T-helper 2 cell treated with Interferon-gamma antibody and Interleukin-4, amounts not matched to agents 5 μg/mL and 100 μg/mL, for 36 hours (primary cell): ENCODE data around the gene DAPP1.

Source experiments
- DNase-seq: peaks from one replicate; pipeline ENCODE4 v3.0.0; 2021; ENCODE audit warnings: low spot score
- H3K27ac Mint-ChIP-seq: one replicate; pipeline ENCODE4 v1.8.0; 2021; ENCODE audit warnings: mild to moderate bottlenecking, mixed read lengths
- H3K27me3 Mint-ChIP-seq: one replicate; pipeline ENCODE4 v1.8.0; 2021; ENCODE audit warnings: low read depth, mixed read lengths
- H3K36me3 Mint-ChIP-seq: one replicate; pipeline ENCODE4 v1.8.0; 2021; ENCODE audit warnings: low read depth, mixed read lengths
- H3K4me1 Mint-ChIP-seq: one replicate; pipeline ENCODE4 v1.8.0; 2021; ENCODE audit warnings: low read depth, mixed read lengths
- H3K4me3 Mint-ChIP-seq: one replicate; pipeline ENCODE4 v1.8.0; 2022; ENCODE audit warnings: mild to moderate bottlenecking, moderate library complexity, mixed read lengths
- H3K9me3 Mint-ChIP-seq: one replicate; pipeline ENCODE4 v1.8.0; 2021; ENCODE audit warnings: mixed read lengths

The DAPP1 gene

GRCh38 chr4:99878604-99879003 lies 62.0 kb downstream of the DAPP1 start:
- Mint-ChIP-seq H3K4me3 (no peak overlapping the region), H3K36me3 (peaks cover 32% of the 10 kb centered on the region), H3K4me1 (no peaks in the 10 kb centered on the region), H3K27me3 (no peaks in the 10 kb centered on the region), H3K27ac (no peak overlapping the region), H3K9me3 (no peaks in the 10 kb centered on the region)
- no peak for DNase-seq

- H3K4me1 Mint-ChIP-seq = no peaks in the 10 kb centered on the region
These were observed 62.8 kb downstream of the DAPP1 start for GRCh38 chr4:99879458-99879857.

GRCh38 chr4:99885063-99885664 lies 68.5 kb downstream of the DAPP1 start:
- Mint-ChIP-seq H3K36me3 (peaks cover 17% of the 10 kb centered on the region), H3K4me1 (peaks cover 4% of the 10 kb centered on the region), H3K9me3 (no peaks in the 10 kb centered on the region), H3K27ac (no peak overlapping the region), H3K27me3 (no peaks in the 10 kb centered on the region), H3K4me3 (no peak overlapping the region)
- DNase-seq = no peak

More at GRCh38 chr4:99879458-99879857, 62.8 kb downstream of the DAPP1 start:
- DNase-seq = no peak
- Mint-ChIP-seq H3K4me3 (no peak overlapping the region), H3K27ac (no peak overlapping the region), H3K36me3 (peaks cover 28% of the 10 kb centered on the region), H3K9me3 (no peaks in the 10 kb centered on the region), H3K27me3 (no peaks in the 10 kb centered on the region)

GRCh38 chr4:99885687-99886086 lies 69.1 kb downstream of the DAPP1 start:
- H3K9me3 Mint-ChIP-seq = no peaks in the 10 kb centered on the region

GRCh38 chr4:99886146-99886545 lies 69.5 kb downstream of the DAPP1 start:
- no peak overlapping the region for H3K27ac Mint-ChIP-seq
- no peak overlapping the region for H3K4me3 Mint-ChIP-seq
- H3K36me3 Mint-ChIP-seq = peaks cover 16% of the 10 kb centered on the region

More at GRCh38 chr4:99885687-99886086, 69.1 kb downstream of the DAPP1 start:
- Mint-ChIP-seq H3K4me1 (peaks cover 4% of the 10 kb centered on the region), H3K36me3 (peaks cover 15% of the 10 kb centered on the region), H3K4me3 (no peak overlapping the region), H3K27me3 (no peaks in the 10 kb centered on the region), H3K27ac (no peak overlapping the region)
- no peak for DNase-seq

GRCh38 chr4:99887837-99888236 lies 71.2 kb downstream of the DAPP1 start:
- no peak for DNase-seq
- peaks cover 16% of the 10 kb centered on the region for H3K4me1 Mint-ChIP-seq
- no peaks in the 10 kb centered on the region for H3K27me3 Mint-ChIP-seq
- peaks cover 14% of the 10 kb centered on the region for H3K36me3 Mint-ChIP-seq
- no peaks in the 10 kb centered on the region for H3K9me3 Mint-ChIP-seq
- no peak overlapping the region for H3K4me3 Mint-ChIP-seq
- H3K27ac Mint-ChIP-seq = no peak overlapping the region

More at GRCh38 chr4:99886146-99886545, 69.5 kb downstream of the DAPP1 start:
- no peak for DNase-seq
- H3K9me3 Mint-ChIP-seq = no peaks in the 10 kb centered on the region
- peaks cover 9% of the 10 kb centered on the region for H3K4me1 Mint-ChIP-seq
- H3K27me3 Mint-ChIP-seq = no peaks in the 10 kb centered on the region

- Mint-ChIP-seq H3K4me1 (peaks cover 28% of the 10 kb centered on the region), H3K9me3 (no peaks in the 10 kb centered on the region)
These were observed 74.7 kb downstream of the DAPP1 start for GRCh38 chr4:99891351-99891750.

GRCh38 chr4:99893029-99893428 lies 76.4 kb downstream of the DAPP1 start:
- peak overlapping the region; percentile 99 for H3K4me3 Mint-ChIP-seq
- H3K27me3 Mint-ChIP-seq = no peaks in the 10 kb centered on the region
- peaks cover 22% of the 10 kb centered on the region for H3K36me3 Mint-ChIP-seq
- peaks cover 28% of the 10 kb centered on the region for H3K4me1 Mint-ChIP-seq
- no peak for DNase-seq
- H3K9me3 Mint-ChIP-seq = no peaks in the 10 kb centered on the region
- H3K27ac Mint-ChIP-seq = peak overlapping the region; percentile 95

More at GRCh38 chr4:99891351-99891750, 74.7 kb downstream of the DAPP1 start:
- Mint-ChIP-seq H3K27me3 (no peaks in the 10 kb centered on the region), H3K27ac (no peak overlapping the region), H3K36me3 (peaks cover 20% of the 10 kb centered on the region), H3K4me3 (no peak overlapping the region)
- no peak for DNase-seq

- peaks cover 22% of the 10 kb centered on the region for H3K36me3 Mint-ChIP-seq
- no peak for DNase-seq
- no peaks in the 10 kb centered on the region for H3K27me3 Mint-ChIP-seq
- H3K27ac Mint-ChIP-seq = peak overlapping the region; percentile 95
- H3K4me1 Mint-ChIP-seq = peaks cover 28% of the 10 kb centered on the region
- peak overlapping the region; percentile 99 for H3K4me3 Mint-ChIP-seq
- H3K9me3 Mint-ChIP-seq = no peaks in the 10 kb centered on the region
These were observed 77.2 kb downstream of the DAPP1 start for GRCh38 chr4:99893839-99894160.

GRCh38 chr4:99894161-99894997 lies 77.8 kb downstream of the DAPP1 start, which contains the start of gene LAMTOR3:
Gene LAMTOR3 (minus strand): TSS chr4:99894427. CDS start chr4:99893963, 464 bp downstream.
- Mint-ChIP-seq H3K4me3 (peak within 1 kb of the TSS; percentile 99), H3K36me3 (peaks cover 19% of the 10 kb centered on the region), H3K9me3 (no peaks in the 10 kb centered on the region), H3K27me3 (no peaks in the 10 kb centered on the region), H3K4me1 (peaks cover 26% of the 10 kb centered on the region), H3K27ac (peak within 1 kb of the TSS; percentile 95)
- peak; percentile 89 for DNase-seq

GRCh38 chr4:99894998-99895397 lies 78.4 kb downstream of the DAPP1 start:
- Mint-ChIP-seq H3K9me3 (no peaks in the 10 kb centered on the region), H3K27ac (peak overlapping the region; percentile 84), H3K4me1 (peaks cover 24% of the 10 kb centered on the region), H3K36me3 (peaks cover 17% of the 10 kb centered on the region), H3K27me3 (no peaks in the 10 kb centered on the region), H3K4me3 (peak overlapping the region; percentile 99)
- no peak for DNase-seq

GRCh38 chr4:99915449-99915848 lies 98.8 kb downstream of the DAPP1 start:
- H3K4me3 Mint-ChIP-seq = no peak overlapping the region
- peaks cover 12% of the 10 kb centered on the region for H3K4me1 Mint-ChIP-seq
- H3K27ac Mint-ChIP-seq = peak overlapping the region; percentile 27
- peaks cover 65% of the 10 kb centered on the region for H3K36me3 Mint-ChIP-seq
- peaks cover 15% of the 10 kb centered on the region for H3K9me3 Mint-ChIP-seq
- no peak for DNase-seq
- no peaks in the 10 kb centered on the region for H3K27me3 Mint-ChIP-seq

- Mint-ChIP-seq H3K36me3 (peaks cover 68% of the 10 kb centered on the region), H3K27ac (no peak overlapping the region), H3K9me3 (peaks cover 15% of the 10 kb centered on the region), H3K4me3 (no peak overlapping the region), H3K27me3 (no peaks in the 10 kb centered on the region), H3K4me1 (peaks cover 19% of the 10 kb centered on the region)
- no peak for DNase-seq
These were observed 100.9 kb downstream of the DAPP1 start for GRCh38 chr4:99917575-99917974.

- Mint-ChIP-seq H3K36me3 (peaks cover 62% of the 10 kb centered on the region), H3K4me3 (no peak overlapping the region), H3K4me1 (peaks cover 19% of the 10 kb centered on the region), H3K27ac (no peak overlapping the region), H3K27me3 (no peaks in the 10 kb centered on the region), H3K9me3 (peaks cover 15% of the 10 kb centered on the region)
- DNase-seq = no peak
These were observed 102.0 kb downstream of the DAPP1 start for GRCh38 chr4:99918656-99919055.
